Measurements from ENCODE around the gene MAFG. TPM values are rescaled to one million over a fixed set of nuclear protein-coding genes. Genes with fewer than 3 reads are reported as not detected.

MAFG gene
- total and polyA plus RNA-seq, 2 of the 13 experiments (the other 11 are each of a cell fraction or from before 2014, with no cell fraction given) = 14.5 to 20.0 TPM

DNA sequence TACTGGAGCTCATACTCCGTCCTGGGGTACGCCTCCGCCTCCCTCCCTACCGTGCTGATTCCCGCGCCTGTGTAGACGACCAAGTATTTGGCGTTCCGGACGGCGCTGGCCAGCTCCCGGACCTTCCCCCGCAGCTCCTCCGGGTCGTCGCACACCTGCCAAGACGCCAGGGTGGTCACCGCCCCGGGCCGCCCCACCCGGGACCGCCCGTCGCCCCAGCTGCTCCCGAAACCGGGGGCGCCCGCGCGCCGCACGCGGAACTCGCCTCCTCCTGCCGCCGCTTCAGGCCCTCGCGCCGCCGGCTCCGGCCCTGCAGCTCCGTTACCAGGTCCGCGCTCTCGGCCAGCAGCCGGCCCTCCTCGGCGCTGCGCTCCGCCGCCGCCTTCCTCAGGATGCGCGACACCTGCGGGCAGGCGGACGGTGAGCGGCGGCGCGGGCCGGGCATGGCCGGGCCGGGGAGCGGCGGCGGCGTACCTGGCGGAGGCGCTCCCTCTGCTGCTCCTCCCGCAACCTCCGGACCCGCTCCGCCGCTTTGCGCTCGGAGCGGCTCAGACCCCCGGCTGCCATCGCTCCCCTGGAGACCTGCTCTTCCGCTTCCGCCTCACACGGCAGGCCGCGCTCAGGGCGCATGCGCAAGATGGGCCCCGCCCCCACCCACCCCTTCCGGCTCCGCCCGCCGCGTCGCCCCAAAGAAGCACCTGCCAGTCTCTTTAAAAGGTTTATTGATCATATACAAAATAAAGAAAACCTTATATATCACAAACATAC is 9.8 kb downstream of the MAFG start, which contains the start of gene SIRT7 (continued):
- TF ChIP-seq, protein P1, sequence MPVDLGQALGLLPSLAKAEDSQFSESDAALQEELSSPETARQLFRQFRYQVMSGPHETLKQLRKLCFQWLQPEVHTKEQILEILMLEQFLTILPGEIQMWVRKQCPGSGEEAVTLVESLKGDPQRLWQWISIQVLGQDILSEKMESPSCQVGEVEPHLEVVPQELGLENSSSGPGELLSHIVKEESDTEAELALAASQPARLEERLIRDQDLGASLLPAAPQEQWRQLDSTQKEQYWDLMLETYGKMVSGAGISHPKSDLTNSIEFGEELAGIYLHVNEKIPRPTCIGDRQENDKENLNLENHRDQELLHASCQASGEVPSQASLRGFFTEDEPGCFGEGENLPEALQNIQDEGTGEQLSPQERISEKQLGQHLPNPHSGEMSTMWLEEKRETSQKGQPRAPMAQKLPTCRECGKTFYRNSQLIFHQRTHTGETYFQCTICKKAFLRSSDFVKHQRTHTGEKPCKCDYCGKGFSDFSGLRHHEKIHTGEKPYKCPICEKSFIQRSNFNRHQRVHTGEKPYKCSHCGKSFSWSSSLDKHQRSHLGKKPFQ (CRISPR knock-in tag; IDR thresholded peaks at IDR 0.05; ENCODE audit: insufficient replicate concordance) = no peak
- no peak for TF ChIP-seq ZNF484 (CRISPR knock-in tag; IDR thresholded peaks at IDR 0.05; ENCODE audit: borderline replicate concordance, low read depth)
- TF ChIP-seq ZNF724P (CRISPR knock-in tag; IDR thresholded peaks at IDR 0.05; ENCODE audit: borderline replicate concordance) = no peak
- no peak for TF ChIP-seq ATF1 (CRISPR knock-in tag; IDR thresholded peaks at IDR 0.05)
- TF ChIP-seq FOXA1 (IDR thresholded peaks at IDR 0.05) = no peak
- TF ChIP-seq FOXA1 (CRISPR knock-in tag; IDR thresholded peaks at IDR 0.05) = no peak
- TF ChIP-seq, protein P2, sequence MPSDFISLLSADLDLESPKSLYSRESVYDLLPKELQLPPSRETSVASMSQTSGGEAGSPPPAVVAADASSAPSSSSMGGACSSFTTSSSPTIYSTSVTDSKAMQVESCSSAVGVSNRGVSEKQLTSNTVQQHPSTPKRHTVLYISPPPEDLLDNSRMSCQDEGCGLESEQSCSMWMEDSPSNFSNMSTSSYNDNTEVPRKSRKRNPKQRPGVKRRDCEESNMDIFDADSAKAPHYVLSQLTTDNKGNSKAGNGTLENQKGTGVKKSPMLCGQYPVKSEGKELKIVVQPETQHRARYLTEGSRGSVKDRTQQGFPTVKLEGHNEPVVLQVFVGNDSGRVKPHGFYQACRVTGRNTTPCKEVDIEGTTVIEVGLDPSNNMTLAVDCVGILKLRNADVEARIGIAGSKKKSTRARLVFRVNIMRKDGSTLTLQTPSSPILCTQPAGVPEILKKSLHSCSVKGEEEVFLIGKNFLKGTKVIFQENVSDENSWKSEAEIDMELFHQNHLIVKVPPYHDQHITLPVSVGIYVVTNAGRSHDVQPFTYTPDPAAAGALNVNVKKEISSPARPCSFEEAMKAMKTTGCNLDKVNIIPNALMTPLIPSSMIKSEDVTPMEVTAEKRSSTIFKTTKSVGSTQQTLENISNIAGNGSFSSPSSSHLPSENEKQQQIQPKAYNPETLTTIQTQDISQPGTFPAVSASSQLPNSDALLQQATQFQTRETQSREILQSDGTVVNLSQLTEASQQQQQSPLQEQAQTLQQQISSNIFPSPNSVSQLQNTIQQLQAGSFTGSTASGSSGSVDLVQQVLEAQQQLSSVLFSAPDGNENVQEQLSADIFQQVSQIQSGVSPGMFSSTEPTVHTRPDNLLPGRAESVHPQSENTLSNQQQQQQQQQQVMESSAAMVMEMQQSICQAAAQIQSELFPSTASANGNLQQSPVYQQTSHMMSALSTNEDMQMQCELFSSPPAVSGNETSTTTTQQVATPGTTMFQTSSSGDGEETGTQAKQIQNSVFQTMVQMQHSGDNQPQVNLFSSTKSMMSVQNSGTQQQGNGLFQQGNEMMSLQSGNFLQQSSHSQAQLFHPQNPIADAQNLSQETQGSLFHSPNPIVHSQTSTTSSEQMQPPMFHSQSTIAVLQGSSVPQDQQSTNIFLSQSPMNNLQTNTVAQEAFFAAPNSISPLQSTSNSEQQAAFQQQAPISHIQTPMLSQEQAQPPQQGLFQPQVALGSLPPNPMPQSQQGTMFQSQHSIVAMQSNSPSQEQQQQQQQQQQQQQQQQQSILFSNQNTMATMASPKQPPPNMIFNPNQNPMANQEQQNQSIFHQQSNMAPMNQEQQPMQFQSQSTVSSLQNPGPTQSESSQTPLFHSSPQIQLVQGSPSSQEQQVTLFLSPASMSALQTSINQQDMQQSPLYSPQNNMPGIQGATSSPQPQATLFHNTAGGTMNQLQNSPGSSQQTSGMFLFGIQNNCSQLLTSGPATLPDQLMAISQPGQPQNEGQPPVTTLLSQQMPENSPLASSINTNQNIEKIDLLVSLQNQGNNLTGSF (CRISPR knock-in tag; IDR thresholded peaks at IDR 0.05) = no peak
- 0 out of 2 replicates have a peak, but pooled peaks have one; percentile 29 for TF ChIP-seq ZNF788 (CRISPR knock-in tag; IDR thresholded peaks at IDR 0.05; ENCODE audit: borderline replicate concordance)
- no peak for TF ChIP-seq AHR (CRISPR knock-in tag; IDR thresholded peaks at IDR 0.05)
- TF ChIP-seq ELF3 (CRISPR knock-in tag; IDR thresholded peaks at IDR 0.05) = peak; percentile 91
- TF ChIP-seq, protein P3, sequence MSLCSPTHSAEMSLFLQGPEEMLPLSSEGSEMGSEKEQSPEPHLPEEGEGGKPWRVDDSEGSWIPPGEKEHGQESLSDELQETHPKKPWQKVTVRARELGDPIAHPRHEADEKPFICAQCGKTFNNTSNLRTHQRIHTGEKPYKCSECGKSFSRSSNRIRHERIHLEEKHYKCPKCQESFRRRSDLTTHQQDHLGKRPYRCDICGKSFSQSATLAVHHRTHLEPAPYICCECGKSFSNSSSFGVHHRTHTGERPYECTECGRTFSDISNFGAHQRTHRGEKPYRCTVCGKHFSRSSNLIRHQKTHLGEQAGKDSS (CRISPR knock-in tag; IDR thresholded peaks at IDR 0.05; ENCODE audit: borderline replicate concordance, low read depth) = peak; percentile 63; the same call in 1 of the 2 replicates
- TF ChIP-seq NKX3-1 (CRISPR knock-in tag; IDR thresholded peaks at IDR 0.05) = no peak
- TF ChIP-seq, protein P4, sequence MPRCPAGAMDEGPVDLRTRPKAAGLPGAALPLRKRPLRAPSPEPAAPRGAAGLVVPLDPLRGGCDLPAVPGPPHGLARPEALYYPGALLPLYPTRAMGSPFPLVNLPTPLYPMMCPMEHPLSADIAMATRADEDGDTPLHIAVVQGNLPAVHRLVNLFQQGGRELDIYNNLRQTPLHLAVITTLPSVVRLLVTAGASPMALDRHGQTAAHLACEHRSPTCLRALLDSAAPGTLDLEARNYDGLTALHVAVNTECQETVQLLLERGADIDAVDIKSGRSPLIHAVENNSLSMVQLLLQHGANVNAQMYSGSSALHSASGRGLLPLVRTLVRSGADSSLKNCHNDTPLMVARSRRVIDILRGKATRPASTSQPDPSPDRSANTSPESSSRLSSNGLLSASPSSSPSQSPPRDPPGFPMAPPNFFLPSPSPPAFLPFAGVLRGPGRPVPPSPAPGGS (CRISPR knock-in tag; IDR thresholded peaks at IDR 0.05) = 0 out of 2 replicates have a peak, but pooled peaks have one; percentile 3
- no peak for TF ChIP-seq NAIF1 (CRISPR knock-in tag; IDR thresholded peaks at IDR 0.05; ENCODE audit: borderline replicate concordance)
- TF ChIP-seq RARA (CRISPR knock-in tag; IDR thresholded peaks at IDR 0.05) = no peak
- TF ChIP-seq ZNF296 (CRISPR knock-in tag; conservative IDR thresholded peaks at IDR 0.05) = no peak
- no peak for TF ChIP-seq HHEX (CRISPR knock-in tag; IDR thresholded peaks at IDR 0.05)
- TF ChIP-seq, protein P5, sequence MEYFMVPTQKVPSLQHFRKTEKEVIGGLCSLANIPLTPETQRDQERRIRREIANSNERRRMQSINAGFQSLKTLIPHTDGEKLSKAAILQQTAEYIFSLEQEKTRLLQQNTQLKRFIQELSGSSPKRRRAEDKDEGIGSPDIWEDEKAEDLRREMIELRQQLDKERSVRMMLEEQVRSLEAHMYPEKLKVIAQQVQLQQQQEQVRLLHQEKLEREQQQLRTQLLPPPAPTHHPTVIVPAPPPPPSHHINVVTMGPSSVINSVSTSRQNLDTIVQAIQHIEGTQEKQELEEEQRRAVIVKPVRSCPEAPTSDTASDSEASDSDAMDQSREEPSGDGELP (IDR thresholded peaks at IDR 0.05; ENCODE audit: borderline replicate concordance, low read depth) = no peak
- TF ChIP-seq, protein P6, sequence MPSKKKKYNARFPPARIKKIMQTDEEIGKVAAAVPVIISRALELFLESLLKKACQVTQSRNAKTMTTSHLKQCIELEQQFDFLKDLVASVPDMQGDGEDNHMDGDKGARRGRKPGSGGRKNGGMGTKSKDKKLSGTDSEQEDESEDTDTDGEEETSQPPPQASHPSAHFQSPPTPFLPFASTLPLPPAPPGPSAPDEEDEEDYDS (CRISPR knock-in tag; IDR thresholded peaks at IDR 0.05) = no peak
- TF ChIP-seq NFKB2 (CRISPR knock-in tag; IDR thresholded peaks at IDR 0.05; ENCODE audit: borderline replicate concordance) = no peak

Measured in HepG2 (cell line).